Panc1 (cell line): ENCODE measurements around the gene UCK1. TPM values are rescaled to one million over a fixed set of nuclear protein-coding genes. Genes with fewer than 3 reads are reported as not detected.

ENCODE experiments used
- ATAC-seq: fragments of 200-7000 bp; cut with Tn5 transposase; 2 replicates; pipeline ENCODE4 v1.9.1; 2020; ENCODE audit warnings: mild to moderate bottlenecking, moderate library complexity
- BruUV-seq: library from RNA; stranded (reverse); fragments of 400-500 nt; replicated peaks from 2 replicates; lab custom pipeline; 2021; lab: Mats Ljungman, UMichigan
- CTCF ChIA-PET: fragments of 300-600 bp; sonication (Branson Sonifier 250); formaldehyde crosslinking; loops from one replicate; lab custom pipeline; 2022; ENCODE audit warnings: antibody characterized with exemption; lab: Charles Lee
- POLR2A ChIA-PET: fragments of 300-600 bp; sonication (Branson Sonifier 250); formaldehyde crosslinking; loops from one replicate; lab custom pipeline; 2022; ENCODE audit warnings: antibody characterized with exemption; lab: Charles Lee
- DNase-seq: peaks from one replicate; pipeline ENCODE4 v3.0.0-alpha.2; 2010; ENCODE audit warnings: low read depth, low spot score
- H3K27ac ChIP-seq: 2 replicates; pipeline ENCODE4 v1.5.1; 2011; ENCODE audit warnings: mild to moderate bottlenecking, low read length, inconsistent platforms
- H3K27me3 ChIP-seq: fragments of 200-500 bp; sonication (Bioruptor generic); 2 replicates; pipeline ENCODE4 v1.6.0; 2014; ENCODE audit warnings: low read length, inconsistent platforms; ENCODE audit not compliant: control insufficient read depth, insufficient read depth
- H3K36me3 ChIP-seq: fragments of 200-500 bp; sonication (Bioruptor generic); 2 replicates; pipeline ENCODE4 v1.5.1; 2014; ENCODE audit warnings: inconsistent platforms, mild to moderate bottlenecking, low read length, moderate library complexity; ENCODE audit not compliant: control insufficient read depth, insufficient read depth
- H3K4me1 ChIP-seq: 2 replicates; pipeline ENCODE4 v1.5.1; 2011; ENCODE audit warnings: inconsistent platforms, mild to moderate bottlenecking, low read length, moderate library complexity; ENCODE audit not compliant: control insufficient read depth, insufficient read depth
- H3K4me3 ChIP-seq, 2 experiments: 2 replicates each; pipeline ENCODE4 v1.5.1; 2011 to 2012; ENCODE audit warnings: low read depth in 2 of 2, low read length in 2 of 2, mild to moderate bottlenecking in 2 of 2, inconsistent platforms in 1 of 2, moderate library complexity in 1 of 2
- H3K9me3 ChIP-seq: fragments of 200-500 bp; sonication (Bioruptor generic); 2 replicates; pipeline ENCODE4 v1.5.1; 2014; ENCODE audit warnings: low read depth, mild to moderate bottlenecking, inconsistent platforms, low read length, moderate library complexity; ENCODE audit not compliant: control insufficient read depth, insufficient read depth
- POLR2AphosphoS5 ChIP-seq: IDR thresholded peaks from 2 replicates; pipeline ENCODE4 v1.6.1; 2012; ENCODE audit warnings: mild to moderate bottlenecking, low read depth, low read length, moderate library complexity
- SIN3A ChIP-seq: IDR thresholded peaks from 2 replicates; pipeline ENCODE4 v1.6.1; 2012; ENCODE audit warnings: low read depth, mild to moderate bottlenecking, low read length, moderate library complexity, borderline replicate concordance; ENCODE audit not compliant: insufficient read depth
- TCF7L2 ChIP-seq: IDR thresholded peaks from 2 replicates; pipeline ENCODE4 v1.6.1; 2011; ENCODE audit warnings: mild to moderate bottlenecking, low read depth, low read length, inconsistent platforms
- in situ Hi-C: cut with HindIII; loops from 2 replicates; pipeline ENCODE4 v1.10.0; 2016; ENCODE audit warnings: low sequenced_read_pairs, low pct_unique_long_range_greater_than_20kb
- intact Hi-C: fragments of 100-400 bp; cut with micrococcal nuclease; formaldehyde crosslinking; loops from one replicate; pipeline ENCODE4 v1.10.0; 2022; ENCODE audit not compliant: unreplicated experiment
- total RNA-seq: library from RNA; stranded (reverse); gene quantifications from one replicate; pipeline ENCODE4 v1.2.1, GENCODE V29; 2021; ENCODE audit not compliant: unreplicated experiment
- TF ChIP-seq, protein P1 (sequence below), 2 experiments: IDR thresholded peaks; 2 replicates each; pipeline ENCODE4 v1.6.1; 2011 to 2012; ENCODE audit warnings: low read depth in 2 of 2, control low read depth in 1 of 2, low read length in 1 of 2, mild to moderate bottlenecking in 1 of 2, moderate library complexity in 1 of 2; ENCODE audit not compliant: insufficient read depth in 1 of 2
- TF ChIP-seq, protein P2 (sequence below): fragments of 450-650 bp; IDR thresholded peaks from 2 replicates; pipeline ENCODE4 v1.5.1; 2017; ENCODE audit warnings: mild to moderate bottlenecking

Gene UCK1
- total RNA-seq, 1 experiment from 2014 or later, result 30.2 TPM

DNA sequence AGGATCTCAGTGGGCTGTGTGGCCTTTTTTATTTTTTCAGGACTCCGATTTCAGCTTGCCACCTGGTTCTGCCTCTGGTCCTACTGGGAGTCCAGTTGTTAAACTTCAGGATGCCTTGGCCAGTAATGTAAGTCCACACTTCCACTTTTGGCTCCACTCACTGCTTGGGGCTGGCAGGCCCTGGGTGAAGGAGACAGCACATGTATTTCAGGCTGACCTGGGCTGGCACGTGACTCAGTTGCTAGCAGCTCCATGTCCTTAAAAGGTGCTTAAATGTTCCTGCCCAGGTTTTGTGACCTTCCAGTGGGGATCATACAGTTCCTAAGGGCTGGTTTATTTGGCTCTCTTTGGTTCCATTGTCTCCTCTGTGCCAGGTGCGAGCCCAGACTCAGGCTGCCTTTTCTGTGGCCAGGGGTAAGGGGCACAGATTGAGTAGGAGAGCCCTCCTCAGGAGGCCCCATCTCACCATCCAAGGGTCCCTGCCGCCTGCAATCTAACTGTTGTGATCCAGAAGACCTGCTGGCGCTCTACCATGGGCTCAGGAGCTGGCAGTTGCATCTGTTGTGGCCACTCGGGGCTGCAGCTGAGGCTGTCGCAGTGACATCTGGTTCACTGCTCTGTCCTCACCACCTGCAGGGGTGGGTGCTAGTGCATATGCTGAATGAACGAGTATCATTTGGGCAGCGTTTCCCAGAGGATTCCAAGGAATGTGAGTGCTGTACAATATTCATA lies 47.6 kb downstream of the UCK1 start:
- intact Hi-C loops (no loop called here), in situ Hi-C loops (no loop called here)
- BruUV-seq, result no TSS peak
- no peak overlapping the region for H3K27ac ChIP-seq
- H3K27me3 ChIP-seq, result no peaks in the 10 kb centered on the region
- TF ChIP-seq SIN3A (no peak), POLR2AphosphoS5 (no peak), TCF7L2 (no peak)
- TF ChIP-seq, protein P1, sequence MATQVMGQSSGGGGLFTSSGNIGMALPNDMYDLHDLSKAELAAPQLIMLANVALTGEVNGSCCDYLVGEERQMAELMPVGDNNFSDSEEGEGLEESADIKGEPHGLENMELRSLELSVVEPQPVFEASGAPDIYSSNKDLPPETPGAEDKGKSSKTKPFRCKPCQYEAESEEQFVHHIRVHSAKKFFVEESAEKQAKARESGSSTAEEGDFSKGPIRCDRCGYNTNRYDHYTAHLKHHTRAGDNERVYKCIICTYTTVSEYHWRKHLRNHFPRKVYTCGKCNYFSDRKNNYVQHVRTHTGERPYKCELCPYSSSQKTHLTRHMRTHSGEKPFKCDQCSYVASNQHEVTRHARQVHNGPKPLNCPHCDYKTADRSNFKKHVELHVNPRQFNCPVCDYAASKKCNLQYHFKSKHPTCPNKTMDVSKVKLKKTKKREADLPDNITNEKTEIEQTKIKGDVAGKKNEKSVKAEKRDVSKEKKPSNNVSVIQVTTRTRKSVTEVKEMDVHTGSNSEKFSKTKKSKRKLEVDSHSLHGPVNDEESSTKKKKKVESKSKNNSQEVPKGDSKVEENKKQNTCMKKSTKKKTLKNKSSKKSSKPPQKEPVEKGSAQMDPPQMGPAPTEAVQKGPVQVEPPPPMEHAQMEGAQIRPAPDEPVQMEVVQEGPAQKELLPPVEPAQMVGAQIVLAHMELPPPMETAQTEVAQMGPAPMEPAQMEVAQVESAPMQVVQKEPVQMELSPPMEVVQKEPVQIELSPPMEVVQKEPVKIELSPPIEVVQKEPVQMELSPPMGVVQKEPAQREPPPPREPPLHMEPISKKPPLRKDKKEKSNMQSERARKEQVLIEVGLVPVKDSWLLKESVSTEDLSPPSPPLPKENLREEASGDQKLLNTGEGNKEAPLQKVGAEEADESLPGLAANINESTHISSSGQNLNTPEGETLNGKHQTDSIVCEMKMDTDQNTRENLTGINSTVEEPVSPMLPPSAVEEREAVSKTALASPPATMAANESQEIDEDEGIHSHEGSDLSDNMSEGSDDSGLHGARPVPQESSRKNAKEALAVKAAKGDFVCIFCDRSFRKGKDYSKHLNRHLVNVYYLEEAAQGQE (IDR thresholded peaks at IDR 0.05; ENCODE audit: insufficient read depth in 1 of 2, low read depth in 2 of 2, low read length in 1 of 2), result no peak
- TF ChIP-seq, protein P2, sequence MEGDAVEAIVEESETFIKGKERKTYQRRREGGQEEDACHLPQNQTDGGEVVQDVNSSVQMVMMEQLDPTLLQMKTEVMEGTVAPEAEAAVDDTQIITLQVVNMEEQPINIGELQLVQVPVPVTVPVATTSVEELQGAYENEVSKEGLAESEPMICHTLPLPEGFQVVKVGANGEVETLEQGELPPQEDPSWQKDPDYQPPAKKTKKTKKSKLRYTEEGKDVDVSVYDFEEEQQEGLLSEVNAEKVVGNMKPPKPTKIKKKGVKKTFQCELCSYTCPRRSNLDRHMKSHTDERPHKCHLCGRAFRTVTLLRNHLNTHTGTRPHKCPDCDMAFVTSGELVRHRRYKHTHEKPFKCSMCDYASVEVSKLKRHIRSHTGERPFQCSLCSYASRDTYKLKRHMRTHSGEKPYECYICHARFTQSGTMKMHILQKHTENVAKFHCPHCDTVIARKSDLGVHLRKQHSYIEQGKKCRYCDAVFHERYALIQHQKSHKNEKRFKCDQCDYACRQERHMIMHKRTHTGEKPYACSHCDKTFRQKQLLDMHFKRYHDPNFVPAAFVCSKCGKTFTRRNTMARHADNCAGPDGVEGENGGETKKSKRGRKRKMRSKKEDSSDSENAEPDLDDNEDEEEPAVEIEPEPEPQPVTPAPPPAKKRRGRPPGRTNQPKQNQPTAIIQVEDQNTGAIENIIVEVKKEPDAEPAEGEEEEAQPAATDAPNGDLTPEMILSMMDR, result no peak
- DNase-seq (no peak), ATAC-seq (no peak)
- no peaks in the 10 kb centered on the region for H3K9me3 ChIP-seq
- H3K4me3 ChIP-seq, result no peak overlapping the region
- H3K4me1 ChIP-seq, result no peaks in the 10 kb centered on the region
- ChIA-PET CTCF (no interaction called here), POLR2A (no interaction called here)
- H3K36me3 ChIP-seq, result peaks cover 22% of the 10 kb centered on the region

DNA sequence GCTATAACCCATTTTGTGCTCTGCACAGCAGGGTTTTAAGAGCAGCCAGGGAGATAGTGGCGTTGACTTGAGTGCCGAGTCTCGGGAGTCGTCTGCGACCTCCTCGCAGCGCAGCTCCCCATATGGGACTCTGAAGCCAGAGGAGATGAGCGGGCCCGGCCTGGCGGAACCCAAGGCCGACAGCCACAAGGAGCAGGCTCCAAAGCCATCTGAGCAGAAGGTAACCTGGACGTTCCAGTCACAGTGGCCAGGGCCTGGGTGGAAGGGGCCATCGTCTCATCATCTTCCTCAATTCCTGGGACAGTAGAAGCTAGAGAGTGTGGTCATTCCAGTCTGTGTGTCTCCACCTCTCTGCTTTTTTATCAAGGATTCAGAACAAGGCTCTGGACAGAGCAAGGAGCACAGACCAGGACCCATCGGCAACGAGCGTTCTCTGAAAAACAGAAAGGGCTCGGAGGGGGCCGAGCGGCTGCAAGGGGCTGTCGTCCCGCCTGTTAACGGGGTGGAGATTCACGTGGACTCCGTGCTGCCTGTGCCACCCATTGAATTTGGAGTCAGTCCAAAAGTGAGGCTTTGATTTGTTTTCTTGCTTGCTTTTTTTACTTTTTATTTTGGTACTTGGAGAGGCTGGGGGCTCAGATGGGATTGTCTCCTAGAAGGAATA lies 48.6 kb downstream of the UCK1 start:
- CTCF ChIA-PET, result no interaction called here
- no peaks in the 10 kb centered on the region for H3K9me3 ChIP-seq
- in situ Hi-C loops, result no loop called here
- ATAC-seq, result no peak
- no TSS peak for BruUV-seq
- POLR2A ChIA-PET, result no interaction called here
- H3K4me1 ChIP-seq, result no peaks in the 10 kb centered on the region
- H3K27me3 ChIP-seq, result no peaks in the 10 kb centered on the region
- peaks cover 22% of the 10 kb centered on the region for H3K36me3 ChIP-seq
- TF ChIP-seq POLR2AphosphoS5 (no peak), TCF7L2 (no peak), SIN3A (no peak)
- TF ChIP-seq, protein P1 (IDR thresholded peaks at IDR 0.05; ENCODE audit: insufficient read depth in 1 of 2, low read depth in 2 of 2, low read length in 1 of 2), result no peak
- TF ChIP-seq, protein P2, result no peak
- no peak for DNase-seq
- H3K4me3 ChIP-seq, result no peak overlapping the region
- no peak overlapping the region for H3K27ac ChIP-seq
- intact Hi-C loops, result no loop called here
